Measurements from ENCODE around the gene F11.

The F11 gene

GRCh38 chr4:186285147-186285546, 19.2 kb downstream of the F11 start (continued):
- no peak for TF ChIP-seq POU6F1 (CRISPR knock-in tag; IDR thresholded peaks at IDR 0.05; ENCODE audit: borderline replicate concordance, low read depth)
- TF ChIP-seq ISL1 (CRISPR knock-in tag; IDR thresholded peaks at IDR 0.05), result no peak
- TF ChIP-seq ZFP30 (CRISPR knock-in tag; IDR thresholded peaks at IDR 0.05), result no peak
- no peak for TF ChIP-seq ZNF8 (CRISPR knock-in tag; IDR thresholded peaks at IDR 0.05)

- no peak for ATAC-seq
- TF ChIP-seq PATZ1 (CRISPR knock-in tag; IDR thresholded peaks at IDR 0.05; ENCODE audit: borderline replicate concordance) (no peak), ZNF8 (CRISPR knock-in tag; IDR thresholded peaks at IDR 0.05) (no peak), POU6F1 (CRISPR knock-in tag; IDR thresholded peaks at IDR 0.05; ENCODE audit: borderline replicate concordance, low read depth) (no peak), CSDC2 (CRISPR knock-in tag; IDR thresholded peaks at IDR 0.05) (no peak), BACH2 (CRISPR knock-in tag; IDR thresholded peaks at IDR 0.05; ENCODE audit: borderline replicate concordance) (no peak), RARB (CRISPR knock-in tag; IDR thresholded peaks at IDR 0.05) (no peak), ARNTL (CRISPR knock-in tag; IDR thresholded peaks at IDR 0.05; ENCODE audit: borderline replicate concordance, low read depth) (no peak), ESRRG (CRISPR knock-in tag; IDR thresholded peaks at IDR 0.05) (no peak), ZFP3 (CRISPR knock-in tag; IDR thresholded peaks at IDR 0.05) (no peak), CREB5 (CRISPR knock-in tag; IDR thresholded peaks at IDR 0.05; ENCODE audit: low read depth) (no peak), ZFP30 (CRISPR knock-in tag; IDR thresholded peaks at IDR 0.05) (no peak), GLIS3 (CRISPR knock-in tag; IDR thresholded peaks at IDR 0.05) (no peak), PPARA (CRISPR knock-in tag; IDR thresholded peaks at IDR 0.05; ENCODE audit: borderline replicate concordance) (no peak), CSRNP3 (CRISPR knock-in tag; IDR thresholded peaks at IDR 0.05) (no peak), ZNF70 (CRISPR knock-in tag; IDR thresholded peaks at IDR 0.05) (no peak), TOX (CRISPR knock-in tag; IDR thresholded peaks at IDR 0.05; ENCODE audit: borderline replicate concordance) (no peak), ZC3H10 (CRISPR knock-in tag; IDR thresholded peaks at IDR 0.05) (no peak), ZNF565 (CRISPR knock-in tag; conservative IDR thresholded peaks at IDR 0.05; ENCODE audit: low read depth) (no peak), SNAI2 (CRISPR knock-in tag; IDR thresholded peaks at IDR 0.05) (no peak), OSR1 (CRISPR knock-in tag; IDR thresholded peaks at IDR 0.05) (no peak)
Observed at GRCh38 chr4:186286581-186286980, 20.6 kb downstream of the F11 start.

GRCh38 chr4:186291256-186291890, 25.4 kb downstream of the F11 start:
- TF ChIP-seq SNAI2 (CRISPR knock-in tag; IDR thresholded peaks at IDR 0.05), result no peak
- TF ChIP-seq ESRRG (CRISPR knock-in tag; IDR thresholded peaks at IDR 0.05), result no peak
- no peak for TF ChIP-seq OSR1 (CRISPR knock-in tag; IDR thresholded peaks at IDR 0.05)
- no peak for TF ChIP-seq ZNF565 (CRISPR knock-in tag; conservative IDR thresholded peaks at IDR 0.05; ENCODE audit: low read depth)
- no peak for TF ChIP-seq TSHZ2 (CRISPR knock-in tag; IDR thresholded peaks at IDR 0.05)
- TF ChIP-seq ARNTL (CRISPR knock-in tag; IDR thresholded peaks at IDR 0.05; ENCODE audit: borderline replicate concordance, low read depth), result no peak
- no peak for TF ChIP-seq ZNF8 (CRISPR knock-in tag; IDR thresholded peaks at IDR 0.05)
- TF ChIP-seq TOX (CRISPR knock-in tag; IDR thresholded peaks at IDR 0.05; ENCODE audit: borderline replicate concordance), result no peak
- no peak for TF ChIP-seq CSRNP3 (CRISPR knock-in tag; IDR thresholded peaks at IDR 0.05)
- no peak for ATAC-seq
